ENCODE data around the gene HTRA2.

Gene HTRA2

GRCh38 chr2:74504591-74504990 lies 25.1 kb upstream of the HTRA2 start:
- Histone ChIP-seq H3K27ac (no peak overlapping the region), H3K36me3 (ENCODE audit: control insufficient read depth, insufficient read depth, low read length) (no peaks in the 10 kb centered on the region), H3K27me3 (ENCODE audit: control insufficient read depth, insufficient read depth, low read length) (no peaks in the 10 kb centered on the region), H3K4me3 (ENCODE audit: low read depth, low read length) (no peak overlapping the region), H3K79me2 (peaks cover 4% of the 10 kb centered on the region), H3K4me1 (peaks cover 17% of the 10 kb centered on the region), H3K4me2 (ENCODE audit: low read length) (no peak overlapping the region), H3K9ac (no peak overlapping the region), H2AFZ (no peak overlapping the region), H3K9me3 (ENCODE audit: control insufficient read depth, low read length) (no peaks in the 10 kb centered on the region)
- TF ChIP-seq CTCF (IDR thresholded peaks at IDR 0.05): no peak

GRCh38 chr2:74505448-74506246 lies 24.1 kb upstream of the HTRA2 start:
- H3K9ac ChIP-seq: no peak overlapping the region
- H3K27ac ChIP-seq: no peak overlapping the region
- no peak for TF ChIP-seq CTCF (IDR thresholded peaks at IDR 0.05)
- H2AFZ ChIP-seq: no peak overlapping the region
- peaks cover 17% of the 10 kb centered on the region for H3K4me1 ChIP-seq
- H3K4me2 ChIP-seq (ENCODE audit: low read length): peak overlapping the region; percentile 11
- peaks cover 4% of the 10 kb centered on the region for H3K79me2 ChIP-seq
- no peaks in the 10 kb centered on the region for H3K9me3 ChIP-seq (ENCODE audit: control insufficient read depth, low read length)
- H3K4me3 ChIP-seq (ENCODE audit: low read depth, low read length): no peak overlapping the region
- H3K27me3 ChIP-seq (ENCODE audit: control insufficient read depth, insufficient read depth, low read length): no peaks in the 10 kb centered on the region
- H3K36me3 ChIP-seq (ENCODE audit: control insufficient read depth, insufficient read depth, low read length): no peaks in the 10 kb centered on the region

GRCh38 chr2:74507145-74507925 lies 22.4 kb upstream of the HTRA2 start, which contains the start of gene PCGF1:
PCGF1 (minus strand) TSS chr2:74507695; CDS start chr2:74507668, 27 bp downstream.
- Histone ChIP-seq H3K36me3 (ENCODE audit: control insufficient read depth, insufficient read depth, low read length) (no peaks in the 10 kb centered on the region), H2AFZ (peak within 1 kb of the TSS; percentile 99), H3K4me2 (ENCODE audit: low read length) (peak within 1 kb of the TSS; percentile 89), H3K4me1 (peaks cover 17% of the 10 kb centered on the region), H3K79me2 (peaks cover 4% of the 10 kb centered on the region), H3K27me3 (ENCODE audit: control insufficient read depth, insufficient read depth, low read length) (no peaks in the 10 kb centered on the region), H3K4me3 (ENCODE audit: low read depth, low read length) (peak within 1 kb of the TSS; percentile 91), H3K27ac (peak within 1 kb of the TSS; percentile 98), H3K9ac (peak within 1 kb of the TSS; percentile 70), H3K9me3 (ENCODE audit: control insufficient read depth, low read length) (no peaks in the 10 kb centered on the region)
- TF ChIP-seq CTCF (IDR thresholded peaks at IDR 0.05): peak; percentile 24

GRCh38 chr2:74507926-74508520 lies 21.7 kb upstream of the HTRA2 start:
- Histone ChIP-seq H3K79me2 (peaks cover 4% of the 10 kb centered on the region), H3K27ac (peak overlapping the region; percentile 98), H3K36me3 (ENCODE audit: control insufficient read depth, insufficient read depth, low read length) (no peaks in the 10 kb centered on the region), H3K4me2 (ENCODE audit: low read length) (peak overlapping the region; percentile 89), H3K9me3 (ENCODE audit: control insufficient read depth, low read length) (no peaks in the 10 kb centered on the region), H3K4me1 (peaks cover 17% of the 10 kb centered on the region), H2AFZ (peak overlapping the region; percentile 99), H3K4me3 (ENCODE audit: low read depth, low read length) (peak overlapping the region; percentile 91), H3K9ac (no peak overlapping the region), H3K27me3 (ENCODE audit: control insufficient read depth, insufficient read depth, low read length) (no peaks in the 10 kb centered on the region)
- TF ChIP-seq CTCF (IDR thresholded peaks at IDR 0.05): no peak

All from parathyroid adenoma (tissue), 2 donors.